ENCODE measurements around the gene SLC25A26.
"Not testable (repeated sequence)": the region's sequence is repeated elsewhere in the genome, so short reads cannot be mapped to it uniquely, and the experiment has no call there.

Gene SLC25A26

GRCh38 chr3:66299891-66300290 lies 79.1 kb downstream of the SLC25A26 start:
- no peak for TF ChIP-seq CTCF (IDR thresholded peaks at IDR 0.05; ENCODE audit: low read depth, low read length)
- no peak overlapping the region for H3K4me3 ChIP-seq (ENCODE audit: low read depth, low read length)

GRCh38 chr3:66302288-66302687 lies 81.5 kb downstream of the SLC25A26 start:
- H3K4me3 ChIP-seq (ENCODE audit: low read depth, low read length) = no peak overlapping the region
- TF ChIP-seq CTCF (IDR thresholded peaks at IDR 0.05; ENCODE audit: low read depth, low read length) = no peak

- H3K4me3 ChIP-seq (ENCODE audit: low read depth, low read length) = no peak overlapping the region
- TF ChIP-seq CTCF (IDR thresholded peaks at IDR 0.05; ENCODE audit: low read depth, low read length) = no peak
Observed at GRCh38 chr3:66303491-66303901, 82.7 kb downstream of the SLC25A26 start.

- no peak overlapping the region for H3K4me3 ChIP-seq (ENCODE audit: low read depth, low read length)
- TF ChIP-seq CTCF (IDR thresholded peaks at IDR 0.05; ENCODE audit: low read depth, low read length) = no peak
Observed at GRCh38 chr3:66304293-66304692, 83.5 kb downstream of the SLC25A26 start.

GRCh38 chr3:66306086-66306485 lies 85.3 kb downstream of the SLC25A26 start:
- H3K4me3 ChIP-seq (ENCODE audit: low read depth, low read length) = not testable (repeated sequence)

- H3K4me3 ChIP-seq (ENCODE audit: low read depth, low read length) = not testable (repeated sequence)
Observed at GRCh38 chr3:66306991-66307390, 86.2 kb downstream of the SLC25A26 start.

- H3K4me3 ChIP-seq (ENCODE audit: low read depth, low read length) = no peak overlapping the region
- no peak for TF ChIP-seq CTCF (IDR thresholded peaks at IDR 0.05; ENCODE audit: low read depth, low read length)
Observed at GRCh38 chr3:66312039-66312438, 91.2 kb downstream of the SLC25A26 start.

GRCh38 chr3:66314455-66314854 lies 93.7 kb downstream of the SLC25A26 start:
- TF ChIP-seq CTCF (IDR thresholded peaks at IDR 0.05; ENCODE audit: low read depth, low read length) = no peak
- no peak overlapping the region for H3K4me3 ChIP-seq (ENCODE audit: low read depth, low read length)

Measured in WI38 (cell line).